CD8-positive, alpha-beta memory T cell (primary cell): ENCODE results near the gene LMF1. TPM values are rescaled to one million over a fixed set of nuclear protein-coding genes. Genes with fewer than 3 reads are reported as not detected.
A peak's percentile ranks its signal among the peaks of the same experiment; 100 is the strongest.

Experiments used
- CTCF ChIA-PET: fragments of 350-600 bp; sonication (Branson Sonifier 250); formaldehyde crosslinking; loops from one replicate; lab custom pipeline; 2021; ENCODE audit warnings: antibody characterized with exemption; lab: Charles Lee
- POLR2A ChIA-PET: fragments of 350-600 bp; sonication (Branson Sonifier 250); formaldehyde crosslinking; loops from one replicate; lab custom pipeline; 2021; ENCODE audit warnings: antibody characterized with exemption; lab: Charles Lee
- DNase-seq, 5 donors: peaks; one replicate each; pipeline versions ENCODE4 v3.0.0 to v3.0.0-alpha.2; 2020 to 2022; ENCODE audit warnings: mixed read lengths in 1 of 5
- H3K27ac ChIP-seq: one replicate; pipeline ENCODE4 v1.7.0; 2013; ENCODE audit warnings: low read depth, mild to moderate bottlenecking, low read length, moderate library complexity
- H3K27me3 ChIP-seq: 2 replicates; pipeline ENCODE4 v1.7.0; 2013; ENCODE audit warnings: low read length, mild to moderate bottlenecking; ENCODE audit not compliant: insufficient read depth, poor library complexity, severe bottlenecking
- H3K36me3 ChIP-seq: 2 replicates; pipeline ENCODE4 v1.7.0; 2013; ENCODE audit warnings: mild to moderate bottlenecking, low read length, moderate library complexity; ENCODE audit not compliant: insufficient read depth
- H3K4me1 ChIP-seq: 2 replicates; pipeline ENCODE4 v1.7.0; 2013; ENCODE audit warnings: mild to moderate bottlenecking, low read length, moderate library complexity; ENCODE audit not compliant: insufficient read depth
- H3K4me3 ChIP-seq: 2 replicates; pipeline ENCODE4 v1.7.0; 2013; ENCODE audit warnings: mild to moderate bottlenecking, low read length
- H3K9me3 ChIP-seq: 2 replicates; pipeline ENCODE4 v1.7.0; 2013; ENCODE audit warnings: mild to moderate bottlenecking, low read length
- H3K27ac Mint-ChIP-seq, 8 donors: one replicate each; pipeline ENCODE4 v1.8.0; 2020 to 2021; ENCODE audit warnings: mixed read lengths in 8 of 8, mild to moderate bottlenecking in 6 of 8, inconsistent platforms in 3 of 8, moderate library complexity in 3 of 8
- H3K27me3 Mint-ChIP-seq, 2 donors: one replicate each; pipeline ENCODE4 v1.8.0; 2020 to 2021; ENCODE audit warnings: mixed read lengths in 2 of 2, mild to moderate bottlenecking in 1 of 2, moderate library complexity in 1 of 2
- H3K36me3 Mint-ChIP-seq, 3 donors: one replicate each; pipeline ENCODE4 v1.8.0; 2020 to 2021; ENCODE audit warnings: mixed read lengths in 3 of 3, inconsistent platforms in 1 of 3, mild to moderate bottlenecking in 1 of 3
- H3K4me1 Mint-ChIP-seq, 3 donors: one replicate each; pipeline ENCODE4 v1.8.0; 2020 to 2021; ENCODE audit warnings: mixed read lengths in 3 of 3, inconsistent platforms in 1 of 3, mild to moderate bottlenecking in 1 of 3
- H3K4me3 Mint-ChIP-seq, 7 donors: one replicate each; pipeline ENCODE4 v1.8.0; 2020 to 2021; ENCODE audit warnings: mixed read lengths in 7 of 7, mild to moderate bottlenecking in 6 of 7, moderate library complexity in 4 of 7, inconsistent platforms in 2 of 7
- H3K9me3 Mint-ChIP-seq, 5 donors: one replicate each; pipeline ENCODE4 v1.8.0; 2020 to 2022; ENCODE audit warnings: mixed read lengths in 5 of 5, mild to moderate bottlenecking in 3 of 5, moderate library complexity in 2 of 5, inconsistent platforms in 1 of 5
- polyA plus RNA-seq: library from polyadenylated mRNA; unstranded; fragments of 300-500 nt; fragmentation: Illumina TruSeq; gene quantifications from one replicate; pipeline ENCODE4 v1.2.3, GENCODE V29; 2021
- total RNA-seq, 2 experiments: library from RNA; stranded (reverse); gene quantifications; one replicate each; pipeline ENCODE4 v1.2.3, GENCODE V29; 2021

LMF1 gene
- total and polyA plus RNA-seq, 3 experiments from 2014 or later, result 11.7 to 15.8 (median 14.0) TPM

- Histone ChIP-seq H3K4me1 (no peaks in the 10 kb centered on the region), H3K4me3 (no peak overlapping the region), H3K27me3 (no peaks in the 10 kb centered on the region), H3K27ac (no peak overlapping the region), H3K9me3 (no peaks in the 10 kb centered on the region), H3K36me3 (no peaks in the 10 kb centered on the region)
- CTCF ChIA-PET, result no interaction called here
- Mint-ChIP-seq H3K4me1 (no peaks in the 10 kb centered on the region), H3K9me3 (no peaks in the 10 kb centered on the region), H3K4me3 (no peak overlapping the region), H3K27ac (no peak overlapping the region), H3K27me3 (peaks cover 0 to 1% of the 10 kb centered on the region in 2 donors), H3K36me3 (peaks cover 0 to 48% (median 4%) of the 10 kb centered on the region in 3 donors)
- POLR2A ChIA-PET, result no interaction called here
- DNase-seq, result peak in 1 of 5 donors; percentile 42
These were observed 96.2 kb downstream of the LMF1 start for GRCh38 chr16:874366-875181.

GRCh38 chr16:873889-874288, 96.9 kb downstream of the LMF1 start:
- no peak overlapping the region for H3K27ac ChIP-seq
- Mint-ChIP-seq H3K27ac (no peak overlapping the region), H3K27me3 (peaks cover 0 to 1% of the 10 kb centered on the region in 2 donors), H3K4me1 (no peaks in the 10 kb centered on the region), H3K36me3 (peaks cover 0 to 53% (median 4%) of the 10 kb centered on the region in 3 donors), H3K4me3 (no peak overlapping the region), H3K9me3 (no peaks in the 10 kb centered on the region)
- no peaks in the 10 kb centered on the region for H3K36me3 ChIP-seq
- CTCF ChIA-PET, result no interaction called here
- H3K9me3 ChIP-seq, result no peaks in the 10 kb centered on the region
- POLR2A ChIA-PET, result no interaction called here
- H3K4me1 ChIP-seq, result no peaks in the 10 kb centered on the region
- DNase-seq, result peak in 1 of 5 donors; percentile 17
- no peak overlapping the region for H3K4me3 ChIP-seq
- no peaks in the 10 kb centered on the region for H3K27me3 ChIP-seq

GRCh38 chr16:873243-873661, 97.5 kb downstream of the LMF1 start:
- CTCF ChIA-PET, result no interaction called here
- POLR2A ChIA-PET, result no interaction called here
- H3K36me3 Mint-ChIP-seq, result peaks cover 0 to 53% (median 4%) of the 10 kb centered on the region in 3 donors
- no peaks in the 10 kb centered on the region for H3K9me3 Mint-ChIP-seq
- Histone ChIP-seq H3K4me3 (no peak overlapping the region), H3K9me3 (no peaks in the 10 kb centered on the region), H3K4me1 (no peaks in the 10 kb centered on the region), H3K36me3 (no peaks in the 10 kb centered on the region), H3K27me3 (no peaks in the 10 kb centered on the region), H3K27ac (no peak overlapping the region)
- no peak overlapping the region for H3K4me3 Mint-ChIP-seq
- H3K27ac Mint-ChIP-seq, result no peak overlapping the region
- peak in 1 of 5 donors; percentile 31 for DNase-seq
- H3K27me3 Mint-ChIP-seq, result peaks cover 0 to 1% of the 10 kb centered on the region in 2 donors
- H3K4me1 Mint-ChIP-seq, result no peaks in the 10 kb centered on the region

GRCh38 chr16:872436-873242, 98.1 kb downstream of the LMF1 start:
- no peaks in the 10 kb centered on the region for H3K9me3 ChIP-seq
- H3K4me3 ChIP-seq, result no peak overlapping the region
- no peaks in the 10 kb centered on the region for H3K4me1 ChIP-seq
- peak overlapping the region in 1 of 8 donors; percentile 77 for H3K27ac Mint-ChIP-seq
- CTCF ChIA-PET, result no interaction called here
- H3K27me3 Mint-ChIP-seq, result peaks cover 0 to 1% of the 10 kb centered on the region in 2 donors
- H3K4me1 Mint-ChIP-seq, result no peaks in the 10 kb centered on the region
- no peak overlapping the region for H3K27ac ChIP-seq
- H3K36me3 Mint-ChIP-seq, result peaks cover 0 to 52% (median 4%) of the 10 kb centered on the region in 3 donors
- no peak overlapping the region for H3K4me3 Mint-ChIP-seq
- POLR2A ChIA-PET, result no interaction called here
- H3K9me3 Mint-ChIP-seq, result no peaks in the 10 kb centered on the region
- no peaks in the 10 kb centered on the region for H3K36me3 ChIP-seq
- DNase-seq, result peak in 1 of 5 donors; percentile 37
- no peaks in the 10 kb centered on the region for H3K27me3 ChIP-seq

GRCh38 chr16:871562-872345, 99.0 kb downstream of the LMF1 start:
- no peak overlapping the region for H3K4me3 Mint-ChIP-seq
- H3K27ac Mint-ChIP-seq, result no peak overlapping the region
- peaks cover 0 to 1% of the 10 kb centered on the region in 2 donors for H3K27me3 Mint-ChIP-seq
- Histone ChIP-seq H3K4me3 (no peak overlapping the region), H3K4me1 (no peaks in the 10 kb centered on the region), H3K27me3 (no peaks in the 10 kb centered on the region), H3K36me3 (no peaks in the 10 kb centered on the region), H3K9me3 (no peaks in the 10 kb centered on the region), H3K27ac (no peak overlapping the region)
- no peaks in the 10 kb centered on the region for H3K9me3 Mint-ChIP-seq
- POLR2A ChIA-PET, result no interaction called here
- CTCF ChIA-PET, result no interaction called here
- peak in 1 of 5 donors; percentile 45 for DNase-seq
- H3K36me3 Mint-ChIP-seq, result peaks cover 0 to 46% (median 2%) of the 10 kb centered on the region in 3 donors
- H3K4me1 Mint-ChIP-seq, result no peaks in the 10 kb centered on the region

GRCh38 chr16:870856-871561, 99.8 kb downstream of the LMF1 start:
- POLR2A ChIA-PET, result no interaction called here
- Histone ChIP-seq H3K4me1 (no peaks in the 10 kb centered on the region), H3K36me3 (no peaks in the 10 kb centered on the region), H3K4me3 (no peak overlapping the region), H3K9me3 (no peaks in the 10 kb centered on the region), H3K27me3 (no peaks in the 10 kb centered on the region), H3K27ac (no peak overlapping the region)
- no peak overlapping the region for H3K27ac Mint-ChIP-seq
- no peaks in the 10 kb centered on the region for H3K27me3 Mint-ChIP-seq
- H3K4me3 Mint-ChIP-seq, result no peak overlapping the region
- H3K4me1 Mint-ChIP-seq, result no peaks in the 10 kb centered on the region
- peaks cover 0 to 42% (median 2%) of the 10 kb centered on the region in 3 donors for H3K36me3 Mint-ChIP-seq
- CTCF ChIA-PET, result no interaction called here
- no peaks in the 10 kb centered on the region for H3K9me3 Mint-ChIP-seq
- peak in 1 of 5 donors; percentile 39 for DNase-seq

GRCh38 chr16:869823-870641, 100.8 kb downstream of the LMF1 start:
- Mint-ChIP-seq H3K9me3 (no peaks in the 10 kb centered on the region), H3K4me3 (no peak overlapping the region), H3K36me3 (peaks cover 1 to 41% (median 2%) of the 10 kb centered on the region in 3 donors), H3K4me1 (no peaks in the 10 kb centered on the region), H3K27me3 (no peaks in the 10 kb centered on the region), H3K27ac (no peak overlapping the region)
- Histone ChIP-seq H3K9me3 (no peaks in the 10 kb centered on the region), H3K36me3 (no peaks in the 10 kb centered on the region), H3K27me3 (no peaks in the 10 kb centered on the region), H3K27ac (no peak overlapping the region), H3K4me3 (no peak overlapping the region), H3K4me1 (no peaks in the 10 kb centered on the region)
- DNase-seq, result peak in 1 of 5 donors; percentile 45
- CTCF ChIA-PET, result no interaction called here
- POLR2A ChIA-PET, result no interaction called here
